ENCODE measurements around the gene HIC2.
"Not testable (repeated sequence)": the region's sequence is repeated elsewhere in the genome, so short reads cannot be mapped to it uniquely, and the experiment has no call there.

HIC2 gene

GRCh38 chr22:21497984-21498383, 80.8 kb downstream of the HIC2 start:
- DNase-seq: not testable (repeated sequence)

- DNase-seq: not testable (repeated sequence)
Measured at GRCh38 chr22:21498489-21498888, 81.3 kb downstream of the HIC2 start.

- not testable (repeated sequence) for DNase-seq
Measured at GRCh38 chr22:21499623-21500506, 82.7 kb downstream of the HIC2 start.
